ENCODE data around the gene DNM3. TPM values are rescaled to one million over a fixed set of nuclear protein-coding genes. Genes with fewer than 3 reads are reported as not detected.

The DNM3 gene
- polyA plus RNA-seq, 2 donors: 0.53 to 0.76 TPM

- no peak overlapping the region for H3K4me3 ChIP-seq (ENCODE audit: low read depth in 1 of 2, low read length in 2 of 2)
- 66 to 67% methylated on average over 5 of the region's 5 CpGs for WGBS, 2 donors
- H3K27ac ChIP-seq (ENCODE audit: low read depth in 2 of 2, low read length in 1 of 2): no peak overlapping the region
- H3K9me3 ChIP-seq (ENCODE audit: control insufficient read depth in 2 of 2, insufficient read depth in 1 of 2, low read depth in 1 of 2, low read length in 1 of 2): no peaks in the 10 kb centered on the region
- H3K4me1 ChIP-seq (ENCODE audit: control insufficient read depth in 2 of 2, insufficient read depth in 2 of 2, low read length in 1 of 2): no peaks in the 10 kb centered on the region
- no peaks in the 10 kb centered on the region for H3K36me3 ChIP-seq (ENCODE audit: control insufficient read depth in 2 of 2, insufficient read depth in 2 of 2, low read length in 1 of 2)
- H3K27me3 ChIP-seq (ENCODE audit: control insufficient read depth in 1 of 2, insufficient read depth in 2 of 2, low read length in 2 of 2): no peaks in the 10 kb centered on the region
Measured at GRCh38 chr1:172109359-172109758, 268.1 kb downstream of the DNM3 start.

GRCh38 chr1:172112576-172112975 lies 271.3 kb downstream of the DNM3 start:
- Histone ChIP-seq H3K4me3 (ENCODE audit: low read depth in 1 of 2, low read length in 2 of 2) (no peak overlapping the region), H3K9me3 (ENCODE audit: control insufficient read depth in 2 of 2, insufficient read depth in 1 of 2, low read depth in 1 of 2, low read length in 1 of 2) (no peaks in the 10 kb centered on the region), H3K4me1 (ENCODE audit: control insufficient read depth in 2 of 2, insufficient read depth in 2 of 2, low read length in 1 of 2) (no peaks in the 10 kb centered on the region), H3K27me3 (ENCODE audit: control insufficient read depth in 1 of 2, insufficient read depth in 2 of 2, low read length in 2 of 2) (no peaks in the 10 kb centered on the region), H3K27ac (ENCODE audit: low read depth in 2 of 2, low read length in 1 of 2) (no peak overlapping the region), H3K36me3 (ENCODE audit: control insufficient read depth in 2 of 2, insufficient read depth in 2 of 2, low read length in 1 of 2) (no peaks in the 10 kb centered on the region)
- 93 to 96% methylated on average over 1 of the region's 1 CpG for WGBS, 2 donors

GRCh38 chr1:172117800-172118199 lies 276.5 kb downstream of the DNM3 start:
- WGBS, 2 donors: 75 to 81% methylated on average over 1 of the region's 1 CpG

GRCh38 chr1:172118618-172119017 lies 277.3 kb downstream of the DNM3 start:
- WGBS, 2 donors: 91 to 93% methylated on average over 3 of the region's 3 CpGs
- no peaks in the 10 kb centered on the region for H3K36me3 ChIP-seq (ENCODE audit: control insufficient read depth in 2 of 2, insufficient read depth in 2 of 2, low read length in 1 of 2)
- no peak overlapping the region for H3K27ac ChIP-seq (ENCODE audit: low read depth in 2 of 2, low read length in 1 of 2)
- no peaks in the 10 kb centered on the region for H3K4me1 ChIP-seq (ENCODE audit: control insufficient read depth in 2 of 2, insufficient read depth in 2 of 2, low read length in 1 of 2)
- no peaks in the 10 kb centered on the region for H3K27me3 ChIP-seq (ENCODE audit: control insufficient read depth in 1 of 2, insufficient read depth in 2 of 2, low read length in 2 of 2)
- no peak overlapping the region for H3K4me3 ChIP-seq (ENCODE audit: low read depth in 1 of 2, low read length in 2 of 2)
- no peaks in the 10 kb centered on the region for H3K9me3 ChIP-seq (ENCODE audit: control insufficient read depth in 2 of 2, insufficient read depth in 1 of 2, low read depth in 1 of 2, low read length in 1 of 2)

More at GRCh38 chr1:172117800-172118199, 276.5 kb downstream of the DNM3 start:
- H3K4me3 ChIP-seq (ENCODE audit: low read depth in 1 of 2, low read length in 2 of 2): no peak overlapping the region
- no peaks in the 10 kb centered on the region for H3K27me3 ChIP-seq (ENCODE audit: control insufficient read depth in 1 of 2, insufficient read depth in 2 of 2, low read length in 2 of 2)
- H3K9me3 ChIP-seq (ENCODE audit: control insufficient read depth in 2 of 2, insufficient read depth in 1 of 2, low read depth in 1 of 2, low read length in 1 of 2): no peaks in the 10 kb centered on the region
- H3K36me3 ChIP-seq (ENCODE audit: control insufficient read depth in 2 of 2, insufficient read depth in 2 of 2, low read length in 1 of 2): no peaks in the 10 kb centered on the region
- H3K4me1 ChIP-seq (ENCODE audit: control insufficient read depth in 2 of 2, insufficient read depth in 2 of 2, low read length in 1 of 2): no peaks in the 10 kb centered on the region
- no peak overlapping the region for H3K27ac ChIP-seq (ENCODE audit: low read depth in 2 of 2, low read length in 1 of 2)

GRCh38 chr1:172119184-172119583 lies 277.9 kb downstream of the DNM3 start:
- Histone ChIP-seq H3K4me1 (ENCODE audit: control insufficient read depth in 2 of 2, insufficient read depth in 2 of 2, low read length in 1 of 2) (no peaks in the 10 kb centered on the region), H3K36me3 (ENCODE audit: control insufficient read depth in 2 of 2, insufficient read depth in 2 of 2, low read length in 1 of 2) (no peaks in the 10 kb centered on the region), H3K4me3 (ENCODE audit: low read depth in 1 of 2, low read length in 2 of 2) (no peak overlapping the region), H3K9me3 (ENCODE audit: control insufficient read depth in 2 of 2, insufficient read depth in 1 of 2, low read depth in 1 of 2, low read length in 1 of 2) (no peaks in the 10 kb centered on the region), H3K27ac (ENCODE audit: low read depth in 2 of 2, low read length in 1 of 2) (no peak overlapping the region), H3K27me3 (ENCODE audit: control insufficient read depth in 1 of 2, insufficient read depth in 2 of 2, low read length in 2 of 2) (no peaks in the 10 kb centered on the region)
- WGBS, 2 donors: 94 to 96% methylated on average over 10 of the region's 10 CpGs

- Histone ChIP-seq H3K4me3 (ENCODE audit: low read depth in 1 of 2, low read length in 2 of 2) (no peak overlapping the region), H3K9me3 (ENCODE audit: control insufficient read depth in 2 of 2, insufficient read depth in 1 of 2, low read depth in 1 of 2, low read length in 1 of 2) (no peaks in the 10 kb centered on the region), H3K4me1 (ENCODE audit: control insufficient read depth in 2 of 2, insufficient read depth in 2 of 2, low read length in 1 of 2) (no peaks in the 10 kb centered on the region), H3K27me3 (ENCODE audit: control insufficient read depth in 1 of 2, insufficient read depth in 2 of 2, low read length in 2 of 2) (no peaks in the 10 kb centered on the region), H3K36me3 (ENCODE audit: control insufficient read depth in 2 of 2, insufficient read depth in 2 of 2, low read length in 1 of 2) (no peaks in the 10 kb centered on the region), H3K27ac (ENCODE audit: low read depth in 2 of 2, low read length in 1 of 2) (no peak overlapping the region)
- WGBS, 2 donors: 79% methylated on average over 2 of the region's 2 CpGs
Measured at GRCh38 chr1:172120381-172120780, 279.1 kb downstream of the DNM3 start.

- 94 to 96% methylated on average over 4 of the region's 4 CpGs for WGBS, 2 donors
- no peaks in the 10 kb centered on the region for H3K9me3 ChIP-seq (ENCODE audit: control insufficient read depth in 2 of 2, insufficient read depth in 1 of 2, low read depth in 1 of 2, low read length in 1 of 2)
- H3K36me3 ChIP-seq (ENCODE audit: control insufficient read depth in 2 of 2, insufficient read depth in 2 of 2, low read length in 1 of 2): no peaks in the 10 kb centered on the region
- H3K4me1 ChIP-seq (ENCODE audit: control insufficient read depth in 2 of 2, insufficient read depth in 2 of 2, low read length in 1 of 2): no peaks in the 10 kb centered on the region
- no peaks in the 10 kb centered on the region for H3K27me3 ChIP-seq (ENCODE audit: control insufficient read depth in 1 of 2, insufficient read depth in 2 of 2, low read length in 2 of 2)
- no peak overlapping the region for H3K4me3 ChIP-seq (ENCODE audit: low read depth in 1 of 2, low read length in 2 of 2)
- no peak overlapping the region for H3K27ac ChIP-seq (ENCODE audit: low read depth in 2 of 2, low read length in 1 of 2)
Measured at GRCh38 chr1:172121081-172121717, 279.9 kb downstream of the DNM3 start.

GRCh38 chr1:172122381-172122780 lies 281.1 kb downstream of the DNM3 start:
- Histone ChIP-seq H3K27me3 (ENCODE audit: control insufficient read depth in 1 of 2, insufficient read depth in 2 of 2, low read length in 2 of 2) (no peaks in the 10 kb centered on the region), H3K36me3 (ENCODE audit: control insufficient read depth in 2 of 2, insufficient read depth in 2 of 2, low read length in 1 of 2) (no peaks in the 10 kb centered on the region), H3K9me3 (ENCODE audit: control insufficient read depth in 2 of 2, insufficient read depth in 1 of 2, low read depth in 1 of 2, low read length in 1 of 2) (no peaks in the 10 kb centered on the region), H3K4me3 (ENCODE audit: low read depth in 1 of 2, low read length in 2 of 2) (no peak overlapping the region), H3K4me1 (ENCODE audit: control insufficient read depth in 2 of 2, insufficient read depth in 2 of 2, low read length in 1 of 2) (no peaks in the 10 kb centered on the region), H3K27ac (ENCODE audit: low read depth in 2 of 2, low read length in 1 of 2) (no peak overlapping the region)
- WGBS, 2 donors: 71 to 83% methylated on average over 3 of the region's 3 CpGs

- Histone ChIP-seq H3K9me3 (ENCODE audit: control insufficient read depth in 2 of 2, insufficient read depth in 1 of 2, low read depth in 1 of 2, low read length in 1 of 2) (no peaks in the 10 kb centered on the region), H3K36me3 (ENCODE audit: control insufficient read depth in 2 of 2, insufficient read depth in 2 of 2, low read length in 1 of 2) (no peaks in the 10 kb centered on the region), H3K27ac (ENCODE audit: low read depth in 2 of 2, low read length in 1 of 2) (no peak overlapping the region), H3K4me3 (ENCODE audit: low read depth in 1 of 2, low read length in 2 of 2) (no peak overlapping the region), H3K4me1 (ENCODE audit: control insufficient read depth in 2 of 2, insufficient read depth in 2 of 2, low read length in 1 of 2) (no peaks in the 10 kb centered on the region), H3K27me3 (ENCODE audit: control insufficient read depth in 1 of 2, insufficient read depth in 2 of 2, low read length in 2 of 2) (no peaks in the 10 kb centered on the region)
- WGBS, 2 donors: 60 to 81% methylated on average over 2 of the region's 2 CpGs
Measured at GRCh38 chr1:172125250-172125649, 284.0 kb downstream of the DNM3 start.

- no peaks in the 10 kb centered on the region for H3K36me3 ChIP-seq (ENCODE audit: control insufficient read depth in 2 of 2, insufficient read depth in 2 of 2, low read length in 1 of 2)
- H3K27ac ChIP-seq (ENCODE audit: low read depth in 2 of 2, low read length in 1 of 2): no peak overlapping the region
- H3K27me3 ChIP-seq (ENCODE audit: control insufficient read depth in 1 of 2, insufficient read depth in 2 of 2, low read length in 2 of 2): no peaks in the 10 kb centered on the region
- no peaks in the 10 kb centered on the region for H3K9me3 ChIP-seq (ENCODE audit: control insufficient read depth in 2 of 2, insufficient read depth in 1 of 2, low read depth in 1 of 2, low read length in 1 of 2)
- no peak overlapping the region for H3K4me3 ChIP-seq (ENCODE audit: low read depth in 1 of 2, low read length in 2 of 2)
- H3K4me1 ChIP-seq (ENCODE audit: control insufficient read depth in 2 of 2, insufficient read depth in 2 of 2, low read length in 1 of 2): no peaks in the 10 kb centered on the region
Measured at GRCh38 chr1:172125812-172126430, 284.6 kb downstream of the DNM3 start.
